Peyer's patch (tissue), 4 donors: ENCODE results near the gene CFAP77. TPM values are rescaled to one million over a fixed set of nuclear protein-coding genes. Genes with fewer than 3 reads are reported as not detected.

Source experiments
- DNase-seq, 3 donors: peaks; one replicate each; pipeline ENCODE4 v3.0.0-alpha.2; 2017 to 2019
- H3K27ac ChIP-seq, 4 donors: fragments of 200-600 bp; sonication (generic); one replicate each; pipeline ENCODE4 v1.5.1; 2016 to 2019
- H3K27me3 ChIP-seq, 2 donors: fragments of 200-600 bp; sonication (generic); one replicate each; pipeline ENCODE4 v1.5.1; 2019
- H3K36me3 ChIP-seq, 3 donors: fragments of 200-600 bp; sonication (generic); one replicate each; pipeline ENCODE4 v1.5.1; 2016 to 2019
- H3K4me1 ChIP-seq, 4 donors: fragments of 200-600 bp; sonication (generic); one replicate each; pipeline ENCODE4 v1.5.1; 2016 to 2019
- H3K4me3 ChIP-seq, 4 donors: fragments of 200-600 bp; sonication (generic); 1 replicate in 3 of 4; 2 replicates in 1 of 4; pipeline ENCODE4 v1.5.1; 2016 to 2019; ENCODE audit warnings: mild to moderate bottlenecking in 1 of 4
- H3K9me3 ChIP-seq, 4 donors: fragments of 200-600 bp; sonication (generic); one replicate each; pipeline ENCODE4 v1.5.1; 2016 to 2019; ENCODE audit warnings: mild to moderate bottlenecking in 1 of 4
- CTCF ChIP-seq, 6 experiments: fragments of 450-650 bp in 4 of 6; fragments of 200-600 bp in 2 of 6; sonication (generic) in 1 of 6; IDR thresholded peaks; one replicate each; pipeline ENCODE4 v1.5.1; 2017 to 2019; ENCODE audit warnings: antibody characterized with exemption in 6 of 6, mild to moderate bottlenecking in 3 of 6, moderate library complexity in 1 of 6
- POLR2A ChIP-seq, 2 donors: fragments of 450-650 bp; IDR thresholded peaks; one replicate each; pipeline ENCODE4 v1.5.1; 2017; ENCODE audit warnings: antibody characterized with exemption in 2 of 2, mild to moderate bottlenecking in 2 of 2, moderate library complexity in 2 of 2
- total RNA-seq, 4 donors: library from RNA; depleted of rRNA; stranded (reverse); fragments of >200 nt; gene quantifications; one replicate each; pipeline ENCODE4 v1.1.0, GENCODE V29; 2016

The CFAP77 gene
- total RNA-seq, 4 donors from 2014 or later, result not detected

- no peak for TF ChIP-seq CTCF (IDR thresholded peaks at IDR 0.05)
- no peak for TF ChIP-seq POLR2A (IDR thresholded peaks at IDR 0.05)
- H3K27me3 ChIP-seq, result no peaks in the 10 kb centered on the region
Observed at GRCh38 chr9:132446887-132447286, 36.9 kb downstream of the CFAP77 start.

DNA sequence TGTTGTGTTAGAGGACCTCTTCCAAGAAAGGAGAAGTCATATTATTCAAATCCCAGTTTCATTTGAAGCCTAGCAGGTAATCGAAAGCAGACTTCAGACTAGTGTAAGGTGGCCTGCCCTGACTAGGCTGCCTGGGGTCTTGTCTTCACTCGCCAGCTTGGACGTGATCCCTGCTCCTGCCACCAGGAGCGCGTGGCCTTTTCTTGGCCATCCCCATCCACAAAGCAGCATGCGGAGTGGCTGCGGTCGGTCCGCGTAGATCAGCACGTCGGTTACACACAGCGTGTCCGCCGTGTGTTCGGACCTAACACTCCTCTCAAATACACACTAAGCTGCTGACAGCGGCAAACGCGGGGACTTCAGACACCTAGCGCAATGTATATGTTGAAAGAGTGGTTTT, 37.3 kb downstream of the CFAP77 start:
- no peak overlapping the region for H3K4me3 ChIP-seq
- H3K4me1 ChIP-seq, result no peaks in the 10 kb centered on the region
- no peak for DNase-seq
- TF ChIP-seq POLR2A (IDR thresholded peaks at IDR 0.05), result no peak
- TF ChIP-seq CTCF (IDR thresholded peaks at IDR 0.05), result no peak
- no peaks in the 10 kb centered on the region for H3K27me3 ChIP-seq
- H3K36me3 ChIP-seq, result no peaks in the 10 kb centered on the region
- no peak overlapping the region for H3K27ac ChIP-seq
- H3K9me3 ChIP-seq, result no peaks in the 10 kb centered on the region

More at GRCh38 chr9:132446887-132447286, 36.9 kb downstream of the CFAP77 start:
- Histone ChIP-seq H3K4me3 (no peak overlapping the region), H3K9me3 (no peaks in the 10 kb centered on the region), H3K27ac (no peak overlapping the region), H3K4me1 (no peaks in the 10 kb centered on the region), H3K36me3 (no peaks in the 10 kb centered on the region)
- DNase-seq, result no peak

GRCh38 chr9:132447902-132448301, 37.9 kb downstream of the CFAP77 start:
- TF ChIP-seq CTCF (IDR thresholded peaks at IDR 0.05) (no peak), POLR2A (IDR thresholded peaks at IDR 0.05) (no peak)
- no peak for DNase-seq
- Histone ChIP-seq H3K27me3 (no peaks in the 10 kb centered on the region), H3K27ac (no peak overlapping the region), H3K36me3 (no peaks in the 10 kb centered on the region), H3K9me3 (no peaks in the 10 kb centered on the region), H3K4me1 (no peaks in the 10 kb centered on the region), H3K4me3 (no peak overlapping the region)

DNA sequence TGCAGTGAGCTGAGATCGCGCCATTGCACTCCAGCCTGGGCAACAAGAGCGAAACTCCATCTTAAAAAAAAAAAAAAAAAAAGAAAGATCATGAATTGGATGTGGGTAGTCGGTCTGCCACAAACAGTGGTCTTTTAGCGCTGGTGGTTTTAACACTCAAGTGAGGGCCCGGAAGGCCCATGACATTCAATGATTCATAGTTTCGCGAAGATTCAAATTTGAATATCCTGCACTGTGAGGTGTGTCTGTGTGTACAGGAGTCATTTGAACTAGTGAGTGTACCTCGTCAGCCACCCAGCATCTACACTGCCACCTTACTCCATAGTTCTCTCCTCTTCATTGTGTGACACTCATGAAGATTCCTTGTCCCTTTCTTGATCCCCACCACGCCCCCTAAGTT, 41.3 kb downstream of the CFAP77 start:
- Histone ChIP-seq H3K27ac (no peak overlapping the region), H3K27me3 (no peaks in the 10 kb centered on the region), H3K4me3 (no peak overlapping the region), H3K36me3 (no peaks in the 10 kb centered on the region), H3K9me3 (no peaks in the 10 kb centered on the region), H3K4me1 (no peaks in the 10 kb centered on the region)
- DNase-seq, result no peak
- no peak for TF ChIP-seq POLR2A (IDR thresholded peaks at IDR 0.05)

DNA sequence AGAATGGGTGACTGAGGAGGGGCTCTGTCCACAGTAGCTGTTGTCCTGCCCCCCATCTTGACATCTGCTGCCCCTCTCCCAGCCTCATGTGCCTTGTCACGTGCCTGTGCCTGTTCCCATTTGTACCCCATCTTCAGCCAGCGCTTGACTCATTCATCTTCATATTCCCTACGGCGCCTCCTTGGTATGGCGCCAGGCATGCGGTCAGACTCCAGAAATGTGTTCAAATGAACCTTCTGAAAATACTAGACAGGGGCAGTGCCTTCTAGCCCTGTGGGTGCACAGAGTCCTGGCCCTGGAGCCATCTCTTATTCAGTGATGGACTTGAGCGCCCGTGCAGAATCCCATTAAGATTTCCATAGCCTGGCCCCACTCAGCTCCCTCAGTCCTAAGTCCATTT, 46.2 kb downstream of the CFAP77 start:
- no peaks in the 10 kb centered on the region for H3K9me3 ChIP-seq
- H3K4me1 ChIP-seq, result no peaks in the 10 kb centered on the region
- H3K27ac ChIP-seq, result no peak overlapping the region
- H3K27me3 ChIP-seq, result no peaks in the 10 kb centered on the region
- DNase-seq, result no peak
- H3K4me3 ChIP-seq, result no peak overlapping the region
- no peaks in the 10 kb centered on the region for H3K36me3 ChIP-seq
- TF ChIP-seq CTCF (IDR thresholded peaks at IDR 0.05) (no peak), POLR2A (IDR thresholded peaks at IDR 0.05) (no peak)

DNA sequence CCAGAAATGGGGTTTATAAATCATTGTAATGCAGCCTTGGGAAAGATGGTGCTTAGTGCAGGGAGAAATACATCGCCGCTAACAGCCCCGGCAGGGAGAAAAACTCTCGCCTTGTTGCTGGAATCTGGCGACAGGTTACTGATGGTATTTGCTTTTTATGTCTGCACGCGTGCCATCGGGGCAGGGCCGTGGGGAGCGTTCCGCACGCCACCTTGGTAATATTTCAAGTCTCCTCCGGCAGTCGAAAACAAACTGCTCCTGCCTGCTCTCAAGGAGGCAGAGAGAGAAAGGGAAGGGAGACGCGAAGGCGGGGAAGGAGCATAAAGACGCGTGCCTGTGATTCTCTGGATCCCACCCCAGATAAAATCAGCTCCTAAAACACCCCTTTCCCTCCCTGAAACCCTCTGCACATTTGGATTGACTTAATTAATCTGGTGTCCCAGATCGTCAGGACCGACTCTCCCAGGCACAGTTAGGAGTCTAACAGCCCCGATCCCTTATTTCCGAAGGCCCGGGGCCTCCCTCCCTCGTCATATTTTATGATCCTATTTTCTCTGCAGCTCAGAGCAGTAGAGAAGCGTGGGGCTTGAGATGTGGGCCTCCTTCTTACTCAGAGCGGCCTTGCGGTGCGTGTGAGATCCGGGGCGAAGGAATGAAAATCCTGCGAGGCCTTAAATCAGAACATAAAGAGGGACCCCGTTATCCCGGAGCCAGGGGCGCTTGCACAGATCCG, 47.7 kb downstream of the CFAP77 start:
- TF ChIP-seq POLR2A (IDR thresholded peaks at IDR 0.05) (no peak), CTCF (IDR thresholded peaks at IDR 0.05) (no peak)
- Histone ChIP-seq H3K4me3 (no peak overlapping the region), H3K27me3 (no peaks in the 10 kb centered on the region), H3K36me3 (no peaks in the 10 kb centered on the region), H3K27ac (no peak overlapping the region), H3K4me1 (no peaks in the 10 kb centered on the region), H3K9me3 (no peaks in the 10 kb centered on the region)
- DNase-seq, result no peak
